HepG2 (cell line): ENCODE data around the gene DST. TPM values are rescaled to one million over a fixed set of nuclear protein-coding genes. Genes with fewer than 3 reads are reported as not detected.

Experiments used
- ATAC-seq: fragments of 200-7000 bp; cut with Tn5 transposase; 3 replicates; pipeline ENCODE4 v1.9.1; 2020; ENCODE audit warnings: mild to moderate bottlenecking, moderate library complexity
- BruUV-seq: library from RNA; stranded (reverse); fragments of 400-500 nt; replicated peaks from 2 replicates; lab custom pipeline; 2021; lab: Mats Ljungman, UMichigan
- CTCF ChIA-PET: fragments of 300-600 bp; formaldehyde crosslinking; extraction: SDS; loops from one replicate; lab custom pipeline; 2021; ENCODE audit warnings: low total read pairs, inconsistent platforms, low intra/inter-chr PET ratio; lab: Yijun Ruan, JAX
- POLR2A ChIA-PET: fragments of 350-600 bp; sonication (Branson Sonifier 250); formaldehyde crosslinking; loops from one replicate; lab custom pipeline; 2020; ENCODE audit warnings: antibody characterized with exemption, inconsistent platforms; lab: Yijun Ruan, JAX
- DNase-seq: peaks from one replicate; pipeline ENCODE4 v3.0.0-alpha.2; 2015; ENCODE audit warnings: low spot score
- FAIRE-seq: peaks from 3 replicates; lab custom pipeline; 2011; peaks lifted over from hg19 to GRCh38; lab: Jason Lieb, UNC
- H2AFZ ChIP-seq: one replicate; pipeline ENCODE4 v1.6.1; 2011; ENCODE audit warnings: low read length, inconsistent platforms
- H3K27ac ChIP-seq: fragments of 300-600 bp; 3 replicates; pipeline ENCODE4 v1.8.0; 2011; ENCODE audit warnings: mixed run types, mild to moderate bottlenecking, mixed read lengths, low read length, inconsistent platforms; ENCODE audit not compliant: insufficient read depth; ENCODE audit errors: extremely low read length
- H3K27me3 ChIP-seq, 2 experiments: fragments of 200-600 bp in 1 of 2; 2 replicates in 1 of 2; 3 replicates in 1 of 2; pipeline versions ENCODE4 v1.6.0 to v1.8.0; 2011; ENCODE audit warnings: low read length in 2 of 2, mild to moderate bottlenecking in 2 of 2, moderate library complexity in 2 of 2, inconsistent platforms in 1 of 2; ENCODE audit not compliant: insufficient read depth in 2 of 2, control insufficient read depth in 1 of 2
- H3K36me3 ChIP-seq, 2 experiments: fragments of 200-600 bp in 1 of 2; replicated peaks in 1 of 2; 2 replicates in 1 of 2; 3 replicates in 1 of 2; pipeline versions ENCODE4 v1.5.1 to v1.8.0; 2011; ENCODE audit warnings: low read length in 2 of 2, inconsistent platforms in 1 of 2; ENCODE audit not compliant: insufficient read depth in 2 of 2, control insufficient read depth in 1 of 2
- H3K4me1 ChIP-seq: 2 replicates; pipeline ENCODE4 v1.5.1; 2012; ENCODE audit warnings: low read length, inconsistent platforms; ENCODE audit not compliant: insufficient read depth
- H3K4me2 ChIP-seq: 2 replicates; pipeline ENCODE4 v1.6.0; 2011; ENCODE audit warnings: low read depth, low read length, inconsistent platforms
- H3K4me3 ChIP-seq, 3 experiments: fragments of 200-600 bp in 1 of 3; sonication (generic), shearing (Covaris generic) in 1 of 3; replicated peaks in 1 of 3; 2 replicates each; pipeline ENCODE4 v1.5.1; 2011 to 2016; ENCODE audit warnings: low read length in 3 of 3, inconsistent platforms in 2 of 3, low read depth in 2 of 3, mild to moderate bottlenecking in 2 of 3, control low read depth in 1 of 3, mixed read lengths in 1 of 3; ENCODE audit not compliant: insufficient read depth in 1 of 3
- H3K79me2 ChIP-seq: one replicate; pipeline ENCODE4 v1.6.1; 2011; ENCODE audit warnings: low read length, inconsistent platforms; ENCODE audit not compliant: insufficient read depth
- H3K9ac ChIP-seq: 2 replicates; pipeline ENCODE4 v1.6.0; 2011; ENCODE audit warnings: mild to moderate bottlenecking, low read depth, low read length, inconsistent platforms; ENCODE audit not compliant: insufficient read depth
- H3K9me3 ChIP-seq: 2 replicates; pipeline ENCODE4 v1.5.1; 2012; ENCODE audit warnings: mild to moderate bottlenecking, low read length
- H4K20me1 ChIP-seq: 2 replicates; pipeline ENCODE4 v1.6.0; 2011; ENCODE audit warnings: inconsistent platforms, mild to moderate bottlenecking, low read length, moderate library complexity; ENCODE audit not compliant: insufficient read depth
- KLF6 ChIP-seq: IDR thresholded peaks from 2 replicates; pipeline ENCODE4 v1.8.0; 2016; ENCODE audit warnings: missing biosample characterization, missing genetic modification reagents
- KMT2B ChIP-seq: IDR thresholded peaks from 2 replicates; pipeline ENCODE4 v1.6.1; 2016; ENCODE audit warnings: missing genetic modification reagents, missing compliant biosample characterization
- MAFF ChIP-seq: IDR thresholded peaks from 2 replicates; pipeline ENCODE4 v1.6.1; 2011; ENCODE audit warnings: low read depth, low read length, improper control_type of control experiment
- MAFK ChIP-seq, 2 experiments: IDR thresholded peaks in 1 of 2; conservative IDR thresholded peaks in 1 of 2; 2 replicates each; pipeline ENCODE4 v1.6.1; 2011; ENCODE audit warnings: improper control_type of control experiment in 2 of 2, low read length in 2 of 2
- MIER3 ChIP-seq: IDR thresholded peaks from 2 replicates; pipeline ENCODE4 v1.6.1; 2016; ENCODE audit warnings: missing compliant biosample characterization, borderline replicate concordance
- MTA3 ChIP-seq: sonication (generic); formaldehyde crosslinking; IDR thresholded peaks from 2 replicates; pipeline ENCODE4 v1.4.0; 2020; ENCODE audit warnings: missing genetic modification reagents
- NFATC3 ChIP-seq: sonication (generic); formaldehyde crosslinking; IDR thresholded peaks from 2 replicates; pipeline ENCODE4 v1.5.1; 2020; ENCODE audit warnings: mild to moderate bottlenecking, missing genetic modification reagents
- POLR2AphosphoS5 ChIP-seq: IDR thresholded peaks from 2 replicates; pipeline ENCODE4 v1.6.1; 2012; ENCODE audit warnings: low read depth, low read length
- ZNF572 ChIP-seq: sonication (generic); formaldehyde crosslinking; IDR thresholded peaks from 2 replicates; pipeline ENCODE4 v1.5.1; 2020; ENCODE audit warnings: mild to moderate bottlenecking, missing genetic modification reagents
- WGBS: methylation state at CpG from one replicate; pipeline ENCODE4 v1.1.6; 2017; ENCODE audit warnings: low lambda C conversion rate; 5-methylcytosine and 5-hydroxymethylcytosine counted together
- in situ Hi-C: cut with HindIII; loops from 2 replicates; pipeline ENCODE4 v1.10.0; 2017; ENCODE audit warnings: low pct_unique_long_range_greater_than_20kb; ENCODE audit not compliant: extremely low pct_ligation_motif_present
- intact Hi-C: fragments of 100-400 bp; cut with micrococcal nuclease; formaldehyde crosslinking; loops from one replicate; pipeline ENCODE4 v1.10.0; 2022; ENCODE audit not compliant: unreplicated experiment
- polyA plus RNA-seq, 8 experiments: library from polyadenylated mRNA; depleted of rRNA in 3 of 8; stranded (reverse) in 7 of 8; unstranded in 1 of 8; fragments of >200 nt; fragmentation: Illumina TruSeq in 4 of 8; extraction: Trizol in 4 of 8; gene quantifications; 2 replicates each; pipeline versions ENCODE4 v1.2.1 to v1.2.3, GENCODE V29; 2011 to 2016; ENCODE audit warnings: low read depth in 4 of 8, missing spikeins in 1 of 8, mixed read lengths in 1 of 8; ENCODE audit not compliant: insufficient read depth in 1 of 8
- total RNA-seq, 5 experiments: library from RNA; depleted of rRNA; stranded (reverse); fragments of >200 nt; fragmentation: Illumina TruSeq; extraction: Trizol; gene quantifications; 2 replicates each; pipeline ENCODE4 v1.2.3, GENCODE V29; 2016; ENCODE audit warnings: low read depth in 1 of 5
- TF ChIP-seq, protein P1 (sequence below), 2 experiments: sonication (generic) in 1 of 2; formaldehyde crosslinking in 1 of 2; IDR thresholded peaks; 2 replicates each; pipeline versions ENCODE4 v1.6.1 to v1.9.0; 2014 to 2022; ENCODE audit warnings: antibody characterized with exemption in 1 of 2, borderline replicate concordance in 1 of 2, inconsistent platforms in 1 of 2, low read depth in 1 of 2, missing genetic modification reagents in 1 of 2
- TF ChIP-seq, protein P2 (sequence below): IDR thresholded peaks from 2 replicates; pipeline ENCODE4 v1.6.1; 2016; ENCODE audit warnings: low read depth, missing genetic modification reagents, missing compliant biosample characterization

Gene DST
- total and polyA plus RNA-seq, 2 of the 13 experiments (the other 11 are each of a cell fraction or from before 2014, with no cell fraction given), result 64.4 to 89.0 TPM

DNA sequence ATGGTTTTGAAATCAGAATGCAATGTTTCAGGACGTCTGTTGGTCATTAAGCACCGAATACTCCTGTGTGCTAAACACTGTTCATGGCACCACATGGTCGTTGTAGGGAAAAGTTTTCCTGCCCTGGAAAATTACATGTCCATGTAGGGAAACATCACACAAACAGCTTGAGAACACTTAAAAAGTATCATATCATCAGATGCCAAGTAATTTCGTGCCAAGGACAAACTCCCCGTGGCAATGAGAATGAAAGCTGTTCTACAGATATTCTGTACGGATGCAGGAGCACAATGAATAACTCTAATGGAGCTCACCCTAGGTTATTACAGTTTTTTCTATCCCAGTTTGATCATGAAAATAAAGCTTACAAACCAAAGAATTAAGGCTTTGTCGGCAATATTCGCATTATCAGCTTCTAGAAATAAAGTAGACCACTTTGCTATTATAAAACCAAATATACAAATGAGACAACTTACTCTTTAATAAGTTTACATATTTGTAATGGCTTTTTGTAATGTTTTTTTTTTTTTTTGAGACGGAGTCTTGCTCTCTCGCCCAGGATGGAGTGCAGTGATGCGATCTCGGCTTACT, 4.6 kb upstream of the DST start:
- no peak overlapping the region for H3K4me2 ChIP-seq
- H3K27ac ChIP-seq, result no peak overlapping the region
- DNase-seq, result no peak
- no peaks in the 10 kb centered on the region for H3K9me3 ChIP-seq
- intact Hi-C loops (no loop called here), in situ Hi-C loops (no loop called here)
- no peaks in the 10 kb centered on the region for H4K20me1 ChIP-seq
- peaks cover 40% of the 10 kb centered on the region for H3K4me1 ChIP-seq
- peaks cover 10 to 14% of the 10 kb centered on the region in 2 experiments; a peak in 4 of 5 replicates for H3K36me3 ChIP-seq
- no peaks in the 10 kb centered on the region for H3K79me2 ChIP-seq
- no peaks in the 10 kb centered on the region for H3K27me3 ChIP-seq
- no peak for FAIRE-seq
- no peak for ATAC-seq
- no peak overlapping the region for H3K9ac ChIP-seq
- no peak overlapping the region for H3K4me3 ChIP-seq
- H2AFZ ChIP-seq, result no peak overlapping the region
- BruUV-seq, result no TSS peak
- 97% methylated on average over 12 of the region's 12 CpGs for WGBS
- CTCF ChIA-PET, result no interaction called here
- POLR2A ChIA-PET, result no interaction called here
- TF ChIP-seq, protein P1, sequence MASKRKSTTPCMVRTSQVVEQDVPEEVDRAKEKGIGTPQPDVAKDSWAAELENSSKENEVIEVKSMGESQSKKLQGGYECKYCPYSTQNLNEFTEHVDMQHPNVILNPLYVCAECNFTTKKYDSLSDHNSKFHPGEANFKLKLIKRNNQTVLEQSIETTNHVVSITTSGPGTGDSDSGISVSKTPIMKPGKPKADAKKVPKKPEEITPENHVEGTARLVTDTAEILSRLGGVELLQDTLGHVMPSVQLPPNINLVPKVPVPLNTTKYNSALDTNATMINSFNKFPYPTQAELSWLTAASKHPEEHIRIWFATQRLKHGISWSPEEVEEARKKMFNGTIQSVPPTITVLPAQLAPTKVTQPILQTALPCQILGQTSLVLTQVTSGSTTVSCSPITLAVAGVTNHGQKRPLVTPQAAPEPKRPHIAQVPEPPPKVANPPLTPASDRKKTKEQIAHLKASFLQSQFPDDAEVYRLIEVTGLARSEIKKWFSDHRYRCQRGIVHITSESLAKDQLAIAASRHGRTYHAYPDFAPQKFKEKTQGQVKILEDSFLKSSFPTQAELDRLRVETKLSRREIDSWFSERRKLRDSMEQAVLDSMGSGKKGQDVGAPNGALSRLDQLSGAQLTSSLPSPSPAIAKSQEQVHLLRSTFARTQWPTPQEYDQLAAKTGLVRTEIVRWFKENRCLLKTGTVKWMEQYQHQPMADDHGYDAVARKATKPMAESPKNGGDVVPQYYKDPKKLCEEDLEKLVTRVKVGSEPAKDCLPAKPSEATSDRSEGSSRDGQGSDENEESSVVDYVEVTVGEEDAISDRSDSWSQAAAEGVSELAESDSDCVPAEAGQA (IDR thresholded peaks at IDR 0.05; ENCODE audit: low read depth), result no peak
- TF ChIP-seq, protein P1 (CRISPR knock-in tag; IDR thresholded peaks at IDR 0.05; ENCODE audit: borderline replicate concordance), result no peak
- no peak for TF ChIP-seq POLR2AphosphoS5
- TF ChIP-seq, protein P2, sequence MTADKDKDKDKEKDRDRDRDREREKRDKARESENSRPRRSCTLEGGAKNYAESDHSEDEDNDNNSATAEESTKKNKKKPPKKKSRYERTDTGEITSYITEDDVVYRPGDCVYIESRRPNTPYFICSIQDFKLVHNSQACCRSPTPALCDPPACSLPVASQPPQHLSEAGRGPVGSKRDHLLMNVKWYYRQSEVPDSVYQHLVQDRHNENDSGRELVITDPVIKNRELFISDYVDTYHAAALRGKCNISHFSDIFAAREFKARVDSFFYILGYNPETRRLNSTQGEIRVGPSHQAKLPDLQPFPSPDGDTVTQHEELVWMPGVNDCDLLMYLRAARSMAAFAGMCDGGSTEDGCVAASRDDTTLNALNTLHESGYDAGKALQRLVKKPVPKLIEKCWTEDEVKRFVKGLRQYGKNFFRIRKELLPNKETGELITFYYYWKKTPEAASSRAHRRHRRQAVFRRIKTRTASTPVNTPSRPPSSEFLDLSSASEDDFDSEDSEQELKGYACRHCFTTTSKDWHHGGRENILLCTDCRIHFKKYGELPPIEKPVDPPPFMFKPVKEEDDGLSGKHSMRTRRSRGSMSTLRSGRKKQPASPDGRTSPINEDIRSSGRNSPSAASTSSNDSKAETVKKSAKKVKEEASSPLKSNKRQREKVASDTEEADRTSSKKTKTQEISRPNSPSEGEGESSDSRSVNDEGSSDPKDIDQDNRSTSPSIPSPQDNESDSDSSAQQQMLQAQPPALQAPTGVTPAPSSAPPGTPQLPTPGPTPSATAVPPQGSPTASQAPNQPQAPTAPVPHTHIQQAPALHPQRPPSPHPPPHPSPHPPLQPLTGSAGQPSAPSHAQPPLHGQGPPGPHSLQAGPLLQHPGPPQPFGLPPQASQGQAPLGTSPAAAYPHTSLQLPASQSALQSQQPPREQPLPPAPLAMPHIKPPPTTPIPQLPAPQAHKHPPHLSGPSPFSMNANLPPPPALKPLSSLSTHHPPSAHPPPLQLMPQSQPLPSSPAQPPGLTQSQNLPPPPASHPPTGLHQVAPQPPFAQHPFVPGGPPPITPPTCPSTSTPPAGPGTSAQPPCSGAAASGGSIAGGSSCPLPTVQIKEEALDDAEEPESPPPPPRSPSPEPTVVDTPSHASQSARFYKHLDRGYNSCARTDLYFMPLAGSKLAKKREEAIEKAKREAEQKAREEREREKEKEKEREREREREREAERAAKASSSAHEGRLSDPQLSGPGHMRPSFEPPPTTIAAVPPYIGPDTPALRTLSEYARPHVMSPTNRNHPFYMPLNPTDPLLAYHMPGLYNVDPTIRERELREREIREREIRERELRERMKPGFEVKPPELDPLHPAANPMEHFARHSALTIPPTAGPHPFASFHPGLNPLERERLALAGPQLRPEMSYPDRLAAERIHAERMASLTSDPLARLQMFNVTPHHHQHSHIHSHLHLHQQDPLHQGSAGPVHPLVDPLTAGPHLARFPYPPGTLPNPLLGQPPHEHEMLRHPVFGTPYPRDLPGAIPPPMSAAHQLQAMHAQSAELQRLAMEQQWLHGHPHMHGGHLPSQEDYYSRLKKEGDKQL (CRISPR knock-in tag), result no peak
- TF ChIP-seq MTA3 (CRISPR knock-in tag), result no peak
- no peak for TF ChIP-seq NFATC3 (CRISPR knock-in tag)
- TF ChIP-seq KMT2B (CRISPR knock-in tag), result no peak
- TF ChIP-seq MAFF, result peak; percentile 42; the same call in 1 of the 2 replicates
- TF ChIP-seq MIER3 (CRISPR knock-in tag), result no peak
- TF ChIP-seq ZNF572 (CRISPR knock-in tag), result no peak
- peak; percentile 57 to 77 for TF ChIP-seq MAFK (conservative IDR thresholded peaks at IDR 0.05 in 1 of 2, IDR thresholded peaks at IDR 0.05 in 1 of 2; ENCODE audit: low read length in 2 of 2)
- no peak for TF ChIP-seq KLF6 (CRISPR knock-in tag)
